Stomach (tissue), 9 donors: ENCODE measurements around the gene TBRG4. TPM values are rescaled to one million over a fixed set of nuclear protein-coding genes. Genes with fewer than 3 reads are reported as not detected.

ENCODE experiments used
- DNase-seq, 2 donors: peaks; one replicate each; pipeline versions ENCODE4 v3.0.0 to v3.0.0-alpha.2; 2013 to 2019
- H3K27ac ChIP-seq, 5 donors: fragments of 200-600 bp in 4 of 5; sonication (generic) in 4 of 5; one replicate each; pipeline ENCODE4 v1.5.1; 2013 to 2019; ENCODE audit warnings: mild to moderate bottlenecking in 1 of 5, moderate library complexity in 1 of 5
- H3K27me3 ChIP-seq, 3 donors: fragments of 200-600 bp; sonication (generic); one replicate each; pipeline ENCODE4 v1.5.1; 2017 to 2019; ENCODE audit warnings: mixed run types in 1 of 3
- H3K36me3 ChIP-seq, 4 donors: fragments of 200-600 bp; sonication (generic); 1 replicate in 3 of 4; 2 replicates in 1 of 4; pipeline ENCODE4 v1.5.1; 2016 to 2019
- H3K4me1 ChIP-seq, 4 donors: fragments of 200-600 bp; sonication (generic); one replicate each; pipeline ENCODE4 v1.5.1; 2016 to 2019
- H3K4me3 ChIP-seq, 4 donors: fragments of 200-600 bp; sonication (generic) in 3 of 4; one replicate each; pipeline ENCODE4 v1.5.1; 2016 to 2019; ENCODE audit warnings: mild to moderate bottlenecking in 1 of 4
- H3K9me3 ChIP-seq, 4 donors: fragments of 200-600 bp; sonication (generic); one replicate each; pipeline ENCODE4 v1.5.1; 2016 to 2019
- EP300 ChIP-seq: sonication (generic); formaldehyde crosslinking; IDR thresholded peaks from one replicate; pipeline ENCODE4 v1.6.1; 2017; ENCODE audit warnings: antibody characterized with exemption
- POLR2A ChIP-seq, 4 donors: fragments of 450-650 bp; IDR thresholded peaks; one replicate each; pipeline ENCODE4 v1.6.1; 2016; ENCODE audit warnings: antibody characterized with exemption in 4 of 4, control low read depth in 2 of 4, mild to moderate bottlenecking in 1 of 4, moderate library complexity in 1 of 4
- POLR2AphosphoS5 ChIP-seq, 3 donors: sonication (generic); formaldehyde crosslinking; IDR thresholded peaks; one replicate each; pipeline ENCODE4 v1.6.1; 2016; ENCODE audit warnings: antibody characterized with exemption in 3 of 3
- WGBS, 5 donors: extraction: QIAGEN DNeasy Blood & Tissue Kit in 3 of 5; methylation state at CpG; one replicate each; pipeline versions ENCODE4 v1.1.5 to v1.1.7; 2013 to 2018; 5-methylcytosine and 5-hydroxymethylcytosine counted together
- intact Hi-C: fragments of 100-400 bp; cut with DNase I; formaldehyde crosslinking; loops from one replicate; pipeline ENCODE4 v1.15.1; 2023; ENCODE audit warnings: low total_unique reads
- polyA plus RNA-seq, 3 donors: library from polyadenylated mRNA; stranded (reverse); fragments of 200-250 nt; gene quantifications; one replicate each; pipeline ENCODE4 v1.2.3, GENCODE V29; 2013
- total RNA-seq, 5 donors: library from RNA; depleted of rRNA; stranded (reverse); fragments of >200 nt; gene quantifications; one replicate each; pipeline versions ENCODE4 v1.1.0 to v1.2.3, GENCODE V29; 2014 to 2016
- TF ChIP-seq, protein P1 (sequence below), 7 experiments: fragments of 450-650 bp in 4 of 7; fragments of 200-600 bp in 3 of 7; sonication (generic) in 3 of 7; IDR thresholded peaks; one replicate each; pipeline ENCODE4 v1.5.1; 2016 to 2019; ENCODE audit warnings: antibody characterized with exemption in 7 of 7, control low read depth in 2 of 7, mild to moderate bottlenecking in 1 of 7
- donor health status: healthy with polysubstance abuse.
- donor health status: Bipolar disorder and iron deficiency.
- donor health status: healthy.

The TBRG4 gene
- total and polyA plus RNA-seq, 8 donors, result 31.2 to 219 (median 47.9) TPM

GRCh38 chr7:45072131-45073030, 39.1 kb downstream of the TBRG4 start:
- no peak for DNase-seq
- 87 to 94% (median 91%) methylated on average over 12 to 13 of the region's 13 CpGs for WGBS, 5 donors
- peaks cover 0 to 5% (median 0%) of the 10 kb centered on the region in 4 donors for H3K4me1 ChIP-seq
- H3K4me3 ChIP-seq, result no peak overlapping the region
- intact Hi-C loops, result no loop called here
- no peak overlapping the region for H3K27ac ChIP-seq
- no peak for TF ChIP-seq POLR2A (IDR thresholded peaks at IDR 0.05)
- TF ChIP-seq EP300, result no peak
- TF ChIP-seq, protein P1, sequence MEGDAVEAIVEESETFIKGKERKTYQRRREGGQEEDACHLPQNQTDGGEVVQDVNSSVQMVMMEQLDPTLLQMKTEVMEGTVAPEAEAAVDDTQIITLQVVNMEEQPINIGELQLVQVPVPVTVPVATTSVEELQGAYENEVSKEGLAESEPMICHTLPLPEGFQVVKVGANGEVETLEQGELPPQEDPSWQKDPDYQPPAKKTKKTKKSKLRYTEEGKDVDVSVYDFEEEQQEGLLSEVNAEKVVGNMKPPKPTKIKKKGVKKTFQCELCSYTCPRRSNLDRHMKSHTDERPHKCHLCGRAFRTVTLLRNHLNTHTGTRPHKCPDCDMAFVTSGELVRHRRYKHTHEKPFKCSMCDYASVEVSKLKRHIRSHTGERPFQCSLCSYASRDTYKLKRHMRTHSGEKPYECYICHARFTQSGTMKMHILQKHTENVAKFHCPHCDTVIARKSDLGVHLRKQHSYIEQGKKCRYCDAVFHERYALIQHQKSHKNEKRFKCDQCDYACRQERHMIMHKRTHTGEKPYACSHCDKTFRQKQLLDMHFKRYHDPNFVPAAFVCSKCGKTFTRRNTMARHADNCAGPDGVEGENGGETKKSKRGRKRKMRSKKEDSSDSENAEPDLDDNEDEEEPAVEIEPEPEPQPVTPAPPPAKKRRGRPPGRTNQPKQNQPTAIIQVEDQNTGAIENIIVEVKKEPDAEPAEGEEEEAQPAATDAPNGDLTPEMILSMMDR (IDR thresholded peaks at IDR 0.05), result no peak
- no peak for TF ChIP-seq POLR2AphosphoS5 (IDR thresholded peaks at IDR 0.05)
- no peaks in the 10 kb centered on the region for H3K9me3 ChIP-seq
- H3K36me3 ChIP-seq, result peaks cover 54 to 100% (median 100%) of the 10 kb centered on the region in 4 donors
- no peaks in the 10 kb centered on the region for H3K27me3 ChIP-seq

GRCh38 chr7:45071528-45071927, 40.0 kb downstream of the TBRG4 start:
- WGBS, 5 donors, result 66 to 90% (median 85%) methylated on average over 3 of the region's 3 CpGs

GRCh38 chr7:45070254-45070642, 41.2 kb downstream of the TBRG4 start:
- Histone ChIP-seq H3K4me3 (no peak overlapping the region), H3K4me1 (peaks cover 0 to 5% (median 0%) of the 10 kb centered on the region in 4 donors), H3K36me3 (peaks cover 37 to 100% (median 98%) of the 10 kb centered on the region in 4 donors), H3K27ac (no peak overlapping the region), H3K9me3 (no peaks in the 10 kb centered on the region), H3K27me3 (no peaks in the 10 kb centered on the region)
- WGBS, 5 donors, result 92 to 100% (median 95%) methylated on average over 1 of the region's 1 CpG
- no peak for TF ChIP-seq POLR2A (IDR thresholded peaks at IDR 0.05)
- TF ChIP-seq, protein P1 (IDR thresholded peaks at IDR 0.05), result no peak
- no peak for TF ChIP-seq EP300
- no peak for TF ChIP-seq POLR2AphosphoS5 (IDR thresholded peaks at IDR 0.05)
- intact Hi-C loops, result no loop called here
- DNase-seq, result no peak

More at GRCh38 chr7:45071528-45071927, 40.0 kb downstream of the TBRG4 start:
- Histone ChIP-seq H3K27ac (no peak overlapping the region), H3K4me3 (no peak overlapping the region), H3K27me3 (no peaks in the 10 kb centered on the region), H3K9me3 (no peaks in the 10 kb centered on the region), H3K36me3 (peaks cover 49 to 100% (median 99%) of the 10 kb centered on the region in 4 donors), H3K4me1 (peaks cover 0 to 5% (median 0%) of the 10 kb centered on the region in 4 donors)
- DNase-seq, result no peak
- intact Hi-C loops, result no loop called here
- no peak for TF ChIP-seq EP300
- TF ChIP-seq POLR2A (IDR thresholded peaks at IDR 0.05), result no peak
- TF ChIP-seq, protein P1 (IDR thresholded peaks at IDR 0.05), result no peak
- TF ChIP-seq POLR2AphosphoS5 (IDR thresholded peaks at IDR 0.05), result no peak

DNA sequence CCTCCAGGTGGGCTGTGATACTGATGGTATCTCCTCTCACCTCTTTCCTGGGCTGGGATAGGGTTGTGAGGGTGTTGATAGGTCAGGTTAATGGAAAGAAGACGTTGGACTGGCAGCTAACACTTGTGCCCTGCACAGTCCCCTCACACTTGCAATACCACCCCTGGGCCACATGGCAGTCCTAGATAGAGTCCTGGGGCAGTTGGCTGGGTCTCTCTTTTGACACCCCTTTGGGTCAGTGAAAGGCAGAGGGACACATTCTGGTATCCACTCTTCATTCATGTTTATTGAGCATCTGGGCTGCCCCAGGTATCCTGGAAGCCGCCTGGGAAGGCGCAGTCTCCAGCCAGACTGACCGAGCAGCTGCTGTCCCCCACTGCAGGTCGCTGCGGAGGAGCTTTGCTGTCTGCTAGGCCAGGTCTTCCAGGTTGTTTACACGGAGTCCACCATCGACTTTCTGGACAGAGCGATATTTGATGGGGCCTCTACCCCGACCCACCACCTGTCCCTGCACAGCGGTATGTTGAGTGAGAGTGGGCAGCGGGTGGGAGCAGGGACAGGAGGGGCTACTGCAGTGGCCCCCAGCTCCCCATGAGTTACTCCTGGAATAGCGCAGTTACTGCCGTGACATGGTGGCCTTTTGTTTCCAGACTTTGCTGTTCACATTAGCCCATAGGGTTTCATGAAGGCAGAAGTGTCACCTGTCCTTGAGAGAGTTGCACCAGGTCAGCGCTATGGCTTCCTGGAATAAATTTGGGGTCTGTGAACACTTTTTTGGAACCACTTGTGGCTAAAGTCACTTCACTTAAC, 41.8 kb downstream of the TBRG4 start:
- DNase-seq, result no peak

More for the DNA sequence above, 41.8 kb downstream of the TBRG4 start:
- TF ChIP-seq POLR2A (IDR thresholded peaks at IDR 0.05) (no peak), EP300 (no peak), POLR2AphosphoS5 (IDR thresholded peaks at IDR 0.05) (no peak)
- TF ChIP-seq, protein P1 (IDR thresholded peaks at IDR 0.05), result no peak
- WGBS, 5 donors, result 90 to 95% (median 93%) methylated on average over 11 to 15 of the region's 15 CpGs
- no peaks in the 10 kb centered on the region for H3K27me3 ChIP-seq
- H3K27ac ChIP-seq, result no peak overlapping the region
- no peak overlapping the region for H3K4me3 ChIP-seq
- peaks cover 0 to 5% (median 0%) of the 10 kb centered on the region in 4 donors for H3K4me1 ChIP-seq
- intact Hi-C loops, result no loop called here
- H3K36me3 ChIP-seq, result peaks cover 34 to 100% (median 98%) of the 10 kb centered on the region in 4 donors
- no peaks in the 10 kb centered on the region for H3K9me3 ChIP-seq
